ENCODE measurements around the gene ZNF653. TPM values are rescaled to one million over a fixed set of nuclear protein-coding genes. Genes with fewer than 3 reads are reported as not detected.

Gene ZNF653
- total and polyA plus RNA-seq, 2 of the 8 experiments (the other 6 are each of a cell fraction or from before 2014, with no cell fraction given) = 7.0 to 7.9 TPM

DNA sequence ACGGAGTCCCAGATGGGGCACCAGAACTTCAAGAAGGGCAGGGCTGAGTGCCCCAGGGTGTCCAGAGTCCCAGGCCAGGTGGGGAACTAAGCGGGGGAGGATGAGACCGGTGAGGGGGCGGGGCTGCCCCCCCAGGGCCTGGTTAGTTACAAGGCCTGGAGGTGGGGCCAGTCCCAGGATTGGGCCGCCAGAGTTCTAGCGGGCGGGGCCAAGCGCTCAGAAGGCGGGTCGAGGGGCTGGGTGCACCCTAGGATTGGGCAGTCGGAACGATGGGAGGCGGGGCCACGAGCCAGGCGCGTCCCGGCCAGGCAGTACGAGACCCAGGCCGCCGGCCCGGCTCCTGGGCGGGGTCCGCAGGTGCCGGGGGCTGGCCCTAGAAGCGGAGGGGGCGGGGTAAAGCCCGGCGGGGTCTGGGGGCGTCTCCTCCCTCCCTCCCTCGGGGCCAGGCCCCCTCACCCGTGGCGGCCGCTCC, 571 bp downstream of the ZNF653 start (continued):
- TF ChIP-seq EGR1 (IDR thresholded peaks at IDR 0.05; ENCODE audit: borderline replicate concordance, low read depth, low read length) = peak; percentile 88; the same call in 1 of the 2 replicates
- peak; percentile 13 to 25; a peak in 1 of 4 replicates for TF ChIP-seq SIN3A (conservative IDR thresholded peaks at IDR 0.05 in 1 of 2, IDR thresholded peaks at IDR 0.05 in 1 of 2; ENCODE audit: low read depth in 1 of 2, low read length in 2 of 2)
- peak in 1 of 2 experiments; percentile 94; a peak in 2 of 3 replicates for TF ChIP-seq POLR2A (IDR thresholded peaks at IDR 0.05; ENCODE audit: control extremely low read depth in 1 of 2, low read depth in 2 of 2, low read length in 2 of 2)
